Neural cell (in vitro differentiated cells): ENCODE data around the gene IP6K3. TPM values are rescaled to one million over a fixed set of nuclear protein-coding genes. Genes with fewer than 3 reads are reported as not detected.

ENCODE experiments used
- H2AFZ ChIP-seq: fragments of 200-600, 300-800 bp; sonication (generic), shearing (Covaris generic); 2 replicates; pipeline ENCODE4 v1.6.0; 2014; ENCODE audit warnings: low read depth, mild to moderate bottlenecking, antibody characterized with exemption, low read length, moderate library complexity
- H3F3A ChIP-seq: fragments of 200-600 bp; shearing (Covaris generic); 2 replicates; pipeline ENCODE4 v1.6.1; 2016; ENCODE audit warnings: mild to moderate bottlenecking, moderate library complexity, mixed read lengths, antibody characterized with exemption, low read length; ENCODE audit not compliant: insufficient read depth, poor library complexity, severe bottlenecking
- H3K27ac ChIP-seq: fragments of 200-600, 300-800 bp; sonication (generic), shearing (Covaris generic); 2 replicates; pipeline ENCODE4 v1.5.1; 2014; ENCODE audit warnings: mild to moderate bottlenecking, low read length, moderate library complexity
- H3K27me3 ChIP-seq: fragments of 300-800, 200-600 bp; sonication (generic), shearing (Covaris generic); 2 replicates; pipeline ENCODE4 v1.6.0; 2014; ENCODE audit warnings: mild to moderate bottlenecking, low read depth, low read length, moderate library complexity; ENCODE audit not compliant: insufficient read depth
- H3K36me3 ChIP-seq: fragments of 300-800, 200-600 bp; sonication (generic), shearing (Covaris generic); 2 replicates; pipeline ENCODE4 v1.5.1; 2014; ENCODE audit warnings: mild to moderate bottlenecking, antibody characterized with exemption, low read length, moderate library complexity; ENCODE audit not compliant: insufficient read depth
- H3K4me2 ChIP-seq: fragments of 300-800, 200-600 bp; sonication (generic), shearing (Covaris generic); 2 replicates; pipeline ENCODE4 v1.6.0; 2014; ENCODE audit warnings: mild to moderate bottlenecking, low read length
- H3K4me3 ChIP-seq: fragments of 300-800, 200-600 bp; sonication (generic), shearing (Covaris generic); 2 replicates; pipeline ENCODE4 v1.5.1; 2014; ENCODE audit warnings: mild to moderate bottlenecking, low read length, moderate library complexity
- H3K79me2 ChIP-seq: fragments of 200-600 bp; shearing (Covaris generic); replicated peaks from 2 replicates; pipeline ENCODE4 v1.6.0; 2014; ENCODE audit warnings: mild to moderate bottlenecking, low read length, moderate library complexity; ENCODE audit not compliant: insufficient read depth
- H3K9ac ChIP-seq: fragments of 300-800, 200-600 bp; sonication (generic), shearing (Covaris generic); 2 replicates; pipeline ENCODE4 v1.6.1; 2016; ENCODE audit warnings: mild to moderate bottlenecking, low read length, mixed read lengths
- H3K9me2 ChIP-seq: fragments of 200-600 bp; shearing (Covaris generic); 2 replicates; pipeline ENCODE4 v1.6.1; 2016; ENCODE audit warnings: mild to moderate bottlenecking, low read length, mixed read lengths; ENCODE audit not compliant: insufficient read depth
- H3K9me3 ChIP-seq: fragments of 200-600, 300-800 bp; sonication (generic), shearing (Covaris generic); 2 replicates; pipeline ENCODE4 v1.6.1; 2016; ENCODE audit warnings: mild to moderate bottlenecking, mixed run types, low read length, moderate library complexity, mixed read lengths
- H4K20me1 ChIP-seq: fragments of 200-600 bp; shearing (Covaris generic); 2 replicates; pipeline ENCODE4 v1.6.1; 2016; ENCODE audit warnings: mild to moderate bottlenecking, mixed run types; ENCODE audit not compliant: insufficient read depth
- EP300 ChIP-seq: fragments of 450-650 bp; conservative IDR thresholded peaks from 2 replicates; pipeline ENCODE4 v1.6.1; 2014; ENCODE audit warnings: antibody characterized with exemption, mild to moderate bottlenecking, moderate library complexity; ENCODE audit not compliant: poor library complexity, severe bottlenecking
- EZH2 ChIP-seq: fragments of 200-600, 300-800 bp; shearing (Covaris generic), sonication (generic); IDR thresholded peaks from 2 replicates; pipeline ENCODE4 v1.6.1; 2014; ENCODE audit warnings: antibody characterized with exemption, low read length, borderline replicate concordance, mild to moderate bottlenecking; ENCODE audit not compliant: insufficient read depth, poor library complexity, severe bottlenecking
- MXI1 ChIP-seq: fragments of 450-650 bp; conservative IDR thresholded peaks from 2 replicates; pipeline ENCODE4 v1.6.1; 2014; ENCODE audit warnings: antibody characterized with exemption, mild to moderate bottlenecking; ENCODE audit not compliant: poor library complexity, severe bottlenecking
- POLR2AphosphoS5 ChIP-seq: IDR thresholded peaks from 2 replicates; pipeline ENCODE4 v1.6.1; 2012
- RAD21 ChIP-seq: fragments of 450-650 bp; conservative IDR thresholded peaks from 2 replicates; pipeline ENCODE4 v1.6.1; 2014; ENCODE audit warnings: antibody characterized with exemption, mild to moderate bottlenecking, moderate library complexity
- REST ChIP-seq: IDR thresholded peaks from 2 replicates; pipeline ENCODE4 v1.6.1; 2012; ENCODE audit warnings: borderline replicate concordance
- SMC3 ChIP-seq: fragments of 450-650 bp; conservative IDR thresholded peaks from 2 replicates; pipeline ENCODE4 v1.6.1; 2014; ENCODE audit warnings: antibody characterized with exemption, mild to moderate bottlenecking, moderate library complexity; ENCODE audit not compliant: poor library complexity
- TAF1 ChIP-seq: IDR thresholded peaks from 2 replicates; pipeline ENCODE4 v1.6.1; 2012; ENCODE audit warnings: low read depth
- polyA plus RNA-seq: library from polyadenylated mRNA; depleted of rRNA; stranded (reverse); fragments of >200 nt; gene quantifications from 2 replicates; pipeline ENCODE4 v1.2.3, GENCODE V29; 2014
- TF ChIP-seq, protein P1 (sequence below): fragments of 450-650 bp; IDR thresholded peaks from 2 replicates; pipeline ENCODE4 v1.5.1; 2014; ENCODE audit warnings: antibody characterized with exemption, mild to moderate bottlenecking, moderate library complexity; ENCODE audit not compliant: poor library complexity, severe bottlenecking

IP6K3 gene
- polyA plus RNA-seq, 1 donor from 2014 or later: not detected

DNA sequence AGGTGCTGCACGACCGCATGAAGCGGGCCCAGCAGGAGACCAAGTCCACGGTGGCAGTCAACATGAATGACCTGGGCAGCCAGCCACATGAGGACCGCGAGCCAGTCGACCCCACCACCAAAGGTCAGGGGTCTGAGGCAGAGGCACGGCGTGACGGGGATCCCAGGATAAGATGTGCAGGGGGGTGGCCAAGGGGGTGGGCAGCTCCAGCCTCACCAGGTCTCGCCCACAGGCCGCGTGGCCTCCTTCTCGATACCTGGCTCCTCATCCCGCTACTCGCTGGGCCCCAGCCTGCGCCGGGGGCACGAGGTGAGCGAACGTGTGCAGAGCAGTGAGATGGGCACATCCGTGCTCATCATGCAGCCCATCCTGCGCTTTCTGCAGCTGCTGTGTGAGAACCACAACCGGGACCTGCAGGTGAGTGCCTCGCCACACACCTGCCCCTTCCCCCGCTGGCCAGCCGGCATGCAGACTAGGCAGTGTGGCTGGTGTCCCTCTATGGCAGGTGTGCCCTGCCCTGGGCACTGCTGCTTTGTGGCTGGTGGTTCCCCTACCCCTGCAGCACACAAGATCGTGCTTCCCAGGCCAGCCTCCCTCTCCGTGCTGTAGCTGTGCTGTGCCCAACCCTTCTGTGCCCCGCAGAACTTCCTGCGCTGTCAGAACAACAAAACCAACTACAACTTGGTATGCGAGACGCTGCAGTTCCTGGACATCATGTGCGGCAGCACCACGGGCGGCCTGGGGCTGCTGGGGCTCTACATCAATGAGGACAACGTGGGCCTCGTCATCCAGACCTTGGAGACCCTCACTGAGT, 61.1 kb downstream of the IP6K3 start:
- Histone ChIP-seq H3K27ac (no peak overlapping the region), H3K36me3 (no peaks in the 10 kb centered on the region), H3K9me2 (no peaks in the 10 kb centered on the region)

GRCh38 chr6:33684983-33685382, 61.7 kb downstream of the IP6K3 start:
- no peaks in the 10 kb centered on the region for H3F3A ChIP-seq
- no peaks in the 10 kb centered on the region for H4K20me1 ChIP-seq
- H3K79me2 ChIP-seq: no peaks in the 10 kb centered on the region
- H3K27ac ChIP-seq: no peak overlapping the region
- H3K9me2 ChIP-seq: no peaks in the 10 kb centered on the region
- H3K36me3 ChIP-seq: no peaks in the 10 kb centered on the region
- no peak overlapping the region for H3K4me2 ChIP-seq
- H3K9ac ChIP-seq: no peak overlapping the region
- no peaks in the 10 kb centered on the region for H3K9me3 ChIP-seq
- no peaks in the 10 kb centered on the region for H3K27me3 ChIP-seq
- H3K4me3 ChIP-seq: no peak overlapping the region
- H2AFZ ChIP-seq: no peak overlapping the region
- TF ChIP-seq, protein P1, sequence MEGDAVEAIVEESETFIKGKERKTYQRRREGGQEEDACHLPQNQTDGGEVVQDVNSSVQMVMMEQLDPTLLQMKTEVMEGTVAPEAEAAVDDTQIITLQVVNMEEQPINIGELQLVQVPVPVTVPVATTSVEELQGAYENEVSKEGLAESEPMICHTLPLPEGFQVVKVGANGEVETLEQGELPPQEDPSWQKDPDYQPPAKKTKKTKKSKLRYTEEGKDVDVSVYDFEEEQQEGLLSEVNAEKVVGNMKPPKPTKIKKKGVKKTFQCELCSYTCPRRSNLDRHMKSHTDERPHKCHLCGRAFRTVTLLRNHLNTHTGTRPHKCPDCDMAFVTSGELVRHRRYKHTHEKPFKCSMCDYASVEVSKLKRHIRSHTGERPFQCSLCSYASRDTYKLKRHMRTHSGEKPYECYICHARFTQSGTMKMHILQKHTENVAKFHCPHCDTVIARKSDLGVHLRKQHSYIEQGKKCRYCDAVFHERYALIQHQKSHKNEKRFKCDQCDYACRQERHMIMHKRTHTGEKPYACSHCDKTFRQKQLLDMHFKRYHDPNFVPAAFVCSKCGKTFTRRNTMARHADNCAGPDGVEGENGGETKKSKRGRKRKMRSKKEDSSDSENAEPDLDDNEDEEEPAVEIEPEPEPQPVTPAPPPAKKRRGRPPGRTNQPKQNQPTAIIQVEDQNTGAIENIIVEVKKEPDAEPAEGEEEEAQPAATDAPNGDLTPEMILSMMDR: no peak
- TF ChIP-seq REST (no peak), RAD21 (no peak), TAF1 (no peak), EP300 (no peak), EZH2 (no peak)

More for the DNA sequence above, 61.1 kb downstream of the IP6K3 start:
- H2AFZ ChIP-seq: no peak overlapping the region
- H3F3A ChIP-seq: no peaks in the 10 kb centered on the region
- TF ChIP-seq SMC3 (no peak), TAF1 (no peak), REST (no peak), EP300 (no peak), RAD21 (no peak), POLR2AphosphoS5 (no peak), MXI1 (no peak), EZH2 (no peak)
- TF ChIP-seq, protein P1: no peak
- H3K4me2 ChIP-seq: no peak overlapping the region
- no peaks in the 10 kb centered on the region for H3K27me3 ChIP-seq
- H4K20me1 ChIP-seq: no peaks in the 10 kb centered on the region
- no peaks in the 10 kb centered on the region for H3K79me2 ChIP-seq
- no peak overlapping the region for H3K9ac ChIP-seq
- H3K9me3 ChIP-seq: no peaks in the 10 kb centered on the region
- no peak overlapping the region for H3K4me3 ChIP-seq
